Type B pancreatic cell (in vitro differentiated cells): ENCODE data around the gene DCDC1. TPM values are rescaled to one million over a fixed set of nuclear protein-coding genes. Genes with fewer than 3 reads are reported as not detected.

ENCODE experiments used
- DNase-seq: peaks from one replicate; pipeline ENCODE4 v3.0.0; 2021; ENCODE audit warnings: mixed read lengths; ENCODE audit not compliant: unreplicated experiment; ENCODE audit errors: extremely low spot score
- H3K27ac Mint-ChIP-seq: 2 replicates; pipeline ENCODE4 v1.8.0; 2021; ENCODE audit warnings: mild to moderate bottlenecking, mixed read lengths
- H3K27me3 Mint-ChIP-seq: 2 replicates; pipeline ENCODE4 v1.8.0; 2021; ENCODE audit warnings: mixed read lengths
- H3K36me3 Mint-ChIP-seq: 2 replicates; pipeline ENCODE4 v1.8.0; 2021; ENCODE audit warnings: mixed read lengths
- H3K4me1 Mint-ChIP-seq: one replicate; pipeline ENCODE4 v1.8.0; 2021; ENCODE audit warnings: mixed read lengths; ENCODE audit not compliant: unreplicated experiment
- H3K4me3 Mint-ChIP-seq: 2 replicates; pipeline ENCODE4 v1.8.0; 2021; ENCODE audit warnings: mild to moderate bottlenecking, mixed read lengths
- H3K9me3 Mint-ChIP-seq: 2 replicates; pipeline ENCODE4 v1.8.0; 2021; ENCODE audit warnings: mixed read lengths
- total RNA-seq: library from RNA; stranded (reverse); gene quantifications from 2 replicates; pipeline ENCODE4 v1.2.1, GENCODE V29; 2021; ENCODE audit warnings: low replicate concordance
- TF ChIP-seq, protein P1 (sequence below): fragments of 200-600 bp; sonication (generic); conservative IDR thresholded peaks from 2 replicates; pipeline ENCODE4 v1.5.0; 2021; ENCODE audit warnings: antibody characterized with exemption, mild to moderate bottlenecking

Gene DCDC1
- total RNA-seq, 1 donor from 2014 or later = 4.8 TPM

DNA sequence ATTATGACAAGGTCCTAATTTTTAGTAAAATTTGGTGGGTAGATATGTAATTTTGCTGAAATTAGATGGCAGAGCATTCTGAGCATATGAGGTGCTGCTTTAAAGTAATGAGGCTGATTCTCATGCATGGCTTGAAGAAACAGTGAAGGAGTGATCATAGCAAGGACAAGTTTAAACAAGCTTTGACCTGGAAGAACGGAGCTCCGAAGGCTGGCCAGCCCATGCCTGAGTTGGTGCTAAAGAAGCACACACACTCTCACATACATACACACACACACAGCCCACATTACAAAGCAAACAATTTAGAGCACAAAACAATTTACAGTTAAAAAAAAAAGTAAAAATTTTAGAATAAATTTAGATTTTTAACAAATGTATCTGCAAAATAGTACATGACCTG, 150.7 kb downstream of the DCDC1 start:
- no peak for DNase-seq
- H3K4me1 Mint-ChIP-seq = no peaks in the 10 kb centered on the region
- H3K4me3 Mint-ChIP-seq = no peak overlapping the region
- no peaks in the 10 kb centered on the region for H3K36me3 Mint-ChIP-seq
- H3K27me3 Mint-ChIP-seq = no peaks in the 10 kb centered on the region
- no peak overlapping the region for H3K27ac Mint-ChIP-seq
- TF ChIP-seq, protein P1, sequence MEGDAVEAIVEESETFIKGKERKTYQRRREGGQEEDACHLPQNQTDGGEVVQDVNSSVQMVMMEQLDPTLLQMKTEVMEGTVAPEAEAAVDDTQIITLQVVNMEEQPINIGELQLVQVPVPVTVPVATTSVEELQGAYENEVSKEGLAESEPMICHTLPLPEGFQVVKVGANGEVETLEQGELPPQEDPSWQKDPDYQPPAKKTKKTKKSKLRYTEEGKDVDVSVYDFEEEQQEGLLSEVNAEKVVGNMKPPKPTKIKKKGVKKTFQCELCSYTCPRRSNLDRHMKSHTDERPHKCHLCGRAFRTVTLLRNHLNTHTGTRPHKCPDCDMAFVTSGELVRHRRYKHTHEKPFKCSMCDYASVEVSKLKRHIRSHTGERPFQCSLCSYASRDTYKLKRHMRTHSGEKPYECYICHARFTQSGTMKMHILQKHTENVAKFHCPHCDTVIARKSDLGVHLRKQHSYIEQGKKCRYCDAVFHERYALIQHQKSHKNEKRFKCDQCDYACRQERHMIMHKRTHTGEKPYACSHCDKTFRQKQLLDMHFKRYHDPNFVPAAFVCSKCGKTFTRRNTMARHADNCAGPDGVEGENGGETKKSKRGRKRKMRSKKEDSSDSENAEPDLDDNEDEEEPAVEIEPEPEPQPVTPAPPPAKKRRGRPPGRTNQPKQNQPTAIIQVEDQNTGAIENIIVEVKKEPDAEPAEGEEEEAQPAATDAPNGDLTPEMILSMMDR = no peak
- H3K9me3 Mint-ChIP-seq = no peaks in the 10 kb centered on the region

DNA sequence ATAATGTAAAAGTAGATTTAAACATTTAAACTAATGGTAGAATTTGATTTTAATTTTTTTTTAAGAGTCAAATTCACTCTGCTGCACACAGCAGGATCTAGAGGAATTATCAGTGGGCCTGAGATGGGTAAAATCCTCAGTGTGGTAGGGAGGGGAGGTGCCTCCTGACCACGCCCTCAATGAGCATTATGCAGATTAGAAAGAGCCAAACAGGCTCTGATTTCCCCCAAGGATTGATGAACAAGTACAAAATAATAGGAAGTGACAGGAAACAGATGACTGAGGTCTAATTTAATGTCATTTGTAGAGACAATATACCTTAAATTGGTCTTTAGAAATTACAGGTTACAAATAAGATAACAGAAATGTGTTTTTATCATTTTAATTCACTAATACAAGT, 155.2 kb downstream of the DCDC1 start:
- H3K4me3 Mint-ChIP-seq = no peak overlapping the region
- TF ChIP-seq, protein P1 = no peak
- no peaks in the 10 kb centered on the region for H3K36me3 Mint-ChIP-seq
- no peaks in the 10 kb centered on the region for H3K4me1 Mint-ChIP-seq
- H3K27me3 Mint-ChIP-seq = no peaks in the 10 kb centered on the region
- H3K9me3 Mint-ChIP-seq = no peaks in the 10 kb centered on the region
- no peak overlapping the region for H3K27ac Mint-ChIP-seq
- DNase-seq = no peak

DNA sequence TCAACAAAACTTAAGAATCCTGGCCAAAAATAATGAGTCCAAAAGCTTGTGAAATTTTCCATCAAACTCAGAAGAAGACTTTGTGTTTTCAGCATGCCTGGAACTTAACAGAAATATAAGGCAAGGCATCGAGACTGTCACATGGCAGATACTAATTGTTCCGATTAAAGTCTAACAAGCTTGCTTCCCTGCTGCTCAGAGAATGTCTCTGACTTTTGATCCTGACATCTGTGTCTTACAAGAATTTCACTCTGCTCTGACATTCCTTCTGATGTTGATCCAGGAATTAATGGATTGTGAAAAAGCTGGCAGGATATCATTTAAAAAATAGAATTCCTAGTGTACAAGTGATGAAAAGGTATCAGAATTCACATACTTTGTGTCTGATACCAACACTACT, 170.2 kb downstream of the DCDC1 start:
- no peaks in the 10 kb centered on the region for H3K9me3 Mint-ChIP-seq
- TF ChIP-seq, protein P1 = no peak
- DNase-seq = no peak
- H3K27me3 Mint-ChIP-seq = no peaks in the 10 kb centered on the region
- no peaks in the 10 kb centered on the region for H3K4me1 Mint-ChIP-seq
- H3K27ac Mint-ChIP-seq = no peak overlapping the region
- H3K4me3 Mint-ChIP-seq = no peak overlapping the region
- no peaks in the 10 kb centered on the region for H3K36me3 Mint-ChIP-seq

DNA sequence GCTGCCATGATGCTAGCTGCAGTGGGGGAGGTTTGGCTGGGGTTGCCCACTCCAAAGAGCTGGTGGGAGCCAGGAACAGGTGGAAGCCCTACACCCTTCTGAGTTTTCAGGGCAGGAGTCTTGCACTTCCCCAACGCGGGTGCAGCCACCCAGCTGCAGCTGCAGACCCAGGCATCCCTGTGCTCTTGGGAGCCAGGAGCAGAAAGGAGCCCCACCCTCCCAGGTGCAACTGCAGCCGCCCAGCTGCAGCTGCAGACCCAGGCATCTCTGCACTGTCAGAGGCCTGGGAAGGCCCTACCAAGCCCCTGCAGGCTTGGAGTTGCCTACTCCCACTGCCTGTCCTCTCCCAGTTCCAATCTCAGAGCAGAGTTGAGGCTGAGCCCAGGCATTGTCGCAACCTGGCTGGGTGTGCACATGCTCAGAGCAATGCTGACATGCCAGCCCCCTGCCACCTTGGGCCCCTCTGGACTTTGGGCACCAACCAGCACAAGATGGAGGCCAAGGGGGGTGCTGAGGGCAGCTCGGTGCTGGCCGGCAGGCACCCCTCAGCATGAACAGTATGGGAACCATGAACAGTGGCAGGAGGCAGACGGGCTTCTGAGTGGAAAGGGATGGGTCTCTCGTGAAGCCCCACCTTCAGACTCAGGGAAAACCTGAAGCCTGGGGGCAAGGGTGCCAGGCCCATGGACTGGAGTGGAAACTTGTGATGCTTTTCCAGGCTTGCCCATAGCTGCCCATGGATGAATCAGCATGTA, 195.4 kb downstream of the DCDC1 start:
- H3K27me3 Mint-ChIP-seq = no peaks in the 10 kb centered on the region
- H3K4me3 Mint-ChIP-seq = no peak overlapping the region
- DNase-seq = no peak

DNA sequence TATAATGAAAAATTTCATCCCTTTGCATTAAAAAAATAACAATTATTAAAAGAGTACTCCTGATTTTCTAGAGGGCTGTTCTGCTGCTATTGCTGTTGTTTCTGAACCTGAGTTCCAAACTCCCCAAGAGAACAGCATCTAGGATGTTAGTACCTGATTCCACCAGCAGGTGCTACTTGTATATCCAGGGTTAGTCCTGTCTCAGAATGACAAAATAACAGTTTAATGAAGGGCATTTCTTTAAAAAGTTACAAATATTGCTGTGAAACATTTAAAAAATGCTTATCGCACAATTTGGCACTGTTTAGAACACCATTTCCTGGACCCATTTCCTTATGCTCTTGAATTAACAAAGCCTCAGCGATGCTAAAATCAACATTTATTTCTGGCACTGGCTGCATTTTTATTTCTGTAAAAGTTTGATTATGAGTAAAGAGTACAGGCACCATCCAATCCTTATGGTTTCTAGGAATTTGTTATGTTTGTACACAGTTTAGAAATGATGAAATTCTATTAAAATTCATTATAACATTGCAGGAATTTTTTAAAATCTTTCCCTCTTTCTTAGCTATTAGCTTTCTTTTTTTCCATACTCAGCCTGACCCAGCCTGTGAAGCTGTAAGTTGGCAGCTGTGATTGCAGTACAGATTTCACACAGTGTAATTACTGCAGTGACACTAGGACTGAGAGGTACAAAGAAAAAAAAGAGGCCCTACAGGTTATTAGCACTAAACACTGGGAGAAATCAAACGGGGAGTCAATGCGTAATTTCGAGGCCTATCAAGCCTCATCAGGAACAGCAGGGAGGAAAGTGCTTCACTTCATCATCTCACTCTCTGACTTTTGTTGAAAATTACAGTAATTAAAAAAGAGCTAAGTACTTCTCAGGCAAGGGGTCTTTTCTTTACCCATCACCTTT, 208.8 kb downstream of the DCDC1 start:
- Mint-ChIP-seq H3K4me1 (no peaks in the 10 kb centered on the region), H3K4me3 (no peak overlapping the region), H3K36me3 (no peaks in the 10 kb centered on the region), H3K27ac (no peak overlapping the region), H3K27me3 (no peaks in the 10 kb centered on the region), H3K9me3 (no peaks in the 10 kb centered on the region)
- TF ChIP-seq, protein P1 = peak; percentile 78
- no peak for DNase-seq

More for the DNA sequence above, 195.4 kb downstream of the DCDC1 start:
- Mint-ChIP-seq H3K36me3 (peaks cover 2% of the 10 kb centered on the region), H3K9me3 (peaks cover 7% of the 10 kb centered on the region), H3K4me1 (no peaks in the 10 kb centered on the region), H3K27ac (no peak overlapping the region)
- TF ChIP-seq, protein P1 = no peak
